Keratinocyte (primary cell): ENCODE measurements around the gene ASS1. TPM values are rescaled to one million over a fixed set of nuclear protein-coding genes. Genes with fewer than 3 reads are reported as not detected.
A peak's percentile ranks its signal among the peaks of the same experiment; 100 is the strongest.

Experiments used
- DNase-seq: peaks from one replicate; pipeline ENCODE4 v3.0.0-alpha.2; 2011; ENCODE audit warnings: low read depth, missing footprints, low spot score
- FAIRE-seq: peaks from 2 replicates; lab custom pipeline; 2011; peaks lifted over from hg19 to GRCh38; lab: Jason Lieb, UNC
- H2AFZ ChIP-seq: 2 replicates; pipeline ENCODE4 v1.6.0; 2012; ENCODE audit warnings: low read length, control low read depth, inconsistent platforms; ENCODE audit not compliant: control insufficient read depth
- H3K27ac ChIP-seq: 2 replicates; pipeline ENCODE4 v1.5.1; 2011; ENCODE audit warnings: low read length; ENCODE audit not compliant: control insufficient read depth, insufficient read depth
- H3K27me3 ChIP-seq: 3 replicates; pipeline ENCODE4 v1.6.0; 2011; ENCODE audit warnings: low read length; ENCODE audit not compliant: control insufficient read depth, insufficient read depth; ENCODE audit errors: extremely low read depth
- H3K36me3 ChIP-seq, 2 experiments: 2 replicates in 1 of 2; 3 replicates in 1 of 2; pipeline ENCODE4 v1.5.1; 2011; ENCODE audit warnings: low read length in 2 of 2, mild to moderate bottlenecking in 1 of 2; ENCODE audit not compliant: control insufficient read depth in 2 of 2, insufficient read depth in 2 of 2; ENCODE audit errors: extremely low read depth in 1 of 2
- H3K4me1 ChIP-seq: 3 replicates; pipeline ENCODE4 v1.5.1; 2011; ENCODE audit warnings: low read length; ENCODE audit not compliant: control insufficient read depth, insufficient read depth; ENCODE audit errors: extremely low read depth
- H3K4me2 ChIP-seq: 3 replicates; pipeline ENCODE4 v1.6.0; 2011; ENCODE audit warnings: low read depth, low read length; ENCODE audit not compliant: control insufficient read depth, insufficient read depth; ENCODE audit errors: extremely low read depth
- H3K4me3 ChIP-seq, 3 experiments: fragments of 200-600 bp in 1 of 3; sonication (generic) in 1 of 3; 2 replicates in 2 of 3; 3 replicates in 1 of 3; pipeline ENCODE4 v1.5.1; 2011 to 2016; ENCODE audit warnings: low read length in 3 of 3, mild to moderate bottlenecking in 3 of 3, control low read depth in 2 of 3, inconsistent platforms in 1 of 3, low read depth in 1 of 3, mixed read lengths in 1 of 3, mixed run types in 1 of 3, moderate library complexity in 1 of 3; ENCODE audit not compliant: control insufficient read depth in 2 of 3, insufficient read depth in 2 of 3; ENCODE audit errors: extremely low read depth in 1 of 3
- H3K79me2 ChIP-seq: 2 replicates; pipeline ENCODE4 v1.6.0; 2012; ENCODE audit warnings: low read length; ENCODE audit not compliant: control insufficient read depth, insufficient read depth
- H3K9ac ChIP-seq: 3 replicates; pipeline ENCODE4 v1.6.0; 2011; ENCODE audit warnings: low read length; ENCODE audit not compliant: control insufficient read depth, insufficient read depth; ENCODE audit errors: extremely low read depth
- H3K9me1 ChIP-seq: 3 replicates; pipeline ENCODE4 v1.6.0; 2011; ENCODE audit warnings: low read length; ENCODE audit not compliant: control insufficient read depth, insufficient read depth; ENCODE audit errors: extremely low read depth
- H3K9me3 ChIP-seq: 2 replicates; pipeline ENCODE4 v1.5.1; 2012; ENCODE audit warnings: low read depth, low read length; ENCODE audit not compliant: control insufficient read depth
- H4K20me1 ChIP-seq: 3 replicates; pipeline ENCODE4 v1.6.0; 2011; ENCODE audit warnings: low read length; ENCODE audit not compliant: control insufficient read depth, insufficient read depth; ENCODE audit errors: extremely low read depth
- EZH2 ChIP-seq: IDR thresholded peaks from one replicate; pipeline ENCODE4 v1.6.1; 2012; ENCODE audit warnings: inconsistent platforms, mild to moderate bottlenecking, low read length, moderate library complexity
- dilution Hi-C: fragments of 300-500 bp; cut with MboI; formaldehyde crosslinking; loops from one replicate; pipeline ENCODE4 v1.7.0; 2020; ENCODE audit warnings: low sequenced_read_pairs; ENCODE audit not compliant: extremely low pct_ligation_motif_present
- polyA plus RNA-seq, 5 experiments: library from polyadenylated mRNA; depleted of rRNA in 3 of 5; stranded (reverse) in 3 of 5; stranded (forward) in 1 of 5; unstranded in 1 of 5; fragments of >200 nt; gene quantifications; 1 replicate in 1 of 5; 2 replicates in 3 of 5; 3 replicates in 1 of 5; pipeline versions ENCODE4 v1.2.1 to v1.2.3, GENCODE V29; 2011 to 2012; ENCODE audit warnings: missing spikeins in 2 of 5, low read depth in 1 of 5, low replicate concordance in 1 of 5
- TF ChIP-seq, protein P1 (sequence below), 3 experiments: IDR thresholded peaks in 1 of 3; conservative IDR thresholded peaks in 1 of 3; optimal IDR thresholded peaks in 1 of 3; 2 replicates in 2 of 3; 3 replicates in 1 of 3; pipeline versions ENCODE3 to v1.5.1; 2011; ENCODE audit warnings: low read length in 3 of 3, mild to moderate bottlenecking in 3 of 3, moderate library complexity in 2 of 3, control low read depth in 1 of 3, inconsistent platforms in 1 of 3; ENCODE audit not compliant: insufficient read depth in 2 of 3; ENCODE audit errors: extremely low read depth in 1 of 3

The ASS1 gene
- polyA plus RNA-seq, 1 donor (not counting 4 experiments of a cell fraction or from before 2014, with no cell fraction given) = 52.4 TPM

DNA sequence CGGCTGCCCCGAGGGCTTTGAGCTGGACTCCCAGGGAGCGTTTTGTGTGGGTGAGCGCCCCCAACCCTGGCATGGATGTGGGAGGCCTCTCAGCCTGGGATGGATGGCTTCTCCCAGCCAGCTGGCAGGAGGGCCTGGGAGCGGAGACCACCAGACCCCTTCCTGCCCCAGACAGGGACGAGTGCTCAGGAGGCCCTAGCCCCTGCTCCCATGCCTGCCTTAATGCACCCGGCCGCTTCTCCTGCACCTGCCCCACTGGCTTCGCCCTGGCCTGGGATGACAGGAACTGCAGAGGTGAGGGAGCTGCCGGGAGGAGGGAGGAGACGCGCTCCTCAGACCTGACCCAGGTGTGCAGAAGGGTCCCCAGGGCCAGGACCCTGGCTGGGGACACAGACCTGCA is 17.4 kb upstream of the ASS1 start:
- no peak for DNase-seq
- H3K9me1 ChIP-seq = no peaks in the 10 kb centered on the region
- peak overlapping the region in 1 of 3 experiments; percentile 33 for H3K4me3 ChIP-seq
- no peak for TF ChIP-seq EZH2
- TF ChIP-seq, protein P1, sequence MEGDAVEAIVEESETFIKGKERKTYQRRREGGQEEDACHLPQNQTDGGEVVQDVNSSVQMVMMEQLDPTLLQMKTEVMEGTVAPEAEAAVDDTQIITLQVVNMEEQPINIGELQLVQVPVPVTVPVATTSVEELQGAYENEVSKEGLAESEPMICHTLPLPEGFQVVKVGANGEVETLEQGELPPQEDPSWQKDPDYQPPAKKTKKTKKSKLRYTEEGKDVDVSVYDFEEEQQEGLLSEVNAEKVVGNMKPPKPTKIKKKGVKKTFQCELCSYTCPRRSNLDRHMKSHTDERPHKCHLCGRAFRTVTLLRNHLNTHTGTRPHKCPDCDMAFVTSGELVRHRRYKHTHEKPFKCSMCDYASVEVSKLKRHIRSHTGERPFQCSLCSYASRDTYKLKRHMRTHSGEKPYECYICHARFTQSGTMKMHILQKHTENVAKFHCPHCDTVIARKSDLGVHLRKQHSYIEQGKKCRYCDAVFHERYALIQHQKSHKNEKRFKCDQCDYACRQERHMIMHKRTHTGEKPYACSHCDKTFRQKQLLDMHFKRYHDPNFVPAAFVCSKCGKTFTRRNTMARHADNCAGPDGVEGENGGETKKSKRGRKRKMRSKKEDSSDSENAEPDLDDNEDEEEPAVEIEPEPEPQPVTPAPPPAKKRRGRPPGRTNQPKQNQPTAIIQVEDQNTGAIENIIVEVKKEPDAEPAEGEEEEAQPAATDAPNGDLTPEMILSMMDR (optimal IDR thresholded peaks at IDR 0.05 in 1 of 3, IDR thresholded peaks at IDR 0.05 in 1 of 3, conservative IDR thresholded peaks at IDR 0.05 in 1 of 3; ENCODE audit: extremely low read depth in 1 of 3, insufficient read depth in 2 of 3, low read length in 3 of 3) = no peak
- H3K9ac ChIP-seq = no peak overlapping the region
- dilution Hi-C loops = no loop called here
- peaks cover 25% of the 10 kb centered on the region for H3K27me3 ChIP-seq
- H3K4me2 ChIP-seq = peak overlapping the region; percentile 71
- FAIRE-seq = no peak
- H3K27ac ChIP-seq = no peak overlapping the region
- H2AFZ ChIP-seq = no peak overlapping the region
- no peaks in the 10 kb centered on the region for H4K20me1 ChIP-seq
- H3K79me2 ChIP-seq = no peaks in the 10 kb centered on the region
- H3K4me1 ChIP-seq = peaks cover 29% of the 10 kb centered on the region
- H3K9me3 ChIP-seq = peaks cover 9% of the 10 kb centered on the region
- no peaks in the 10 kb centered on the region for H3K36me3 ChIP-seq

DNA sequence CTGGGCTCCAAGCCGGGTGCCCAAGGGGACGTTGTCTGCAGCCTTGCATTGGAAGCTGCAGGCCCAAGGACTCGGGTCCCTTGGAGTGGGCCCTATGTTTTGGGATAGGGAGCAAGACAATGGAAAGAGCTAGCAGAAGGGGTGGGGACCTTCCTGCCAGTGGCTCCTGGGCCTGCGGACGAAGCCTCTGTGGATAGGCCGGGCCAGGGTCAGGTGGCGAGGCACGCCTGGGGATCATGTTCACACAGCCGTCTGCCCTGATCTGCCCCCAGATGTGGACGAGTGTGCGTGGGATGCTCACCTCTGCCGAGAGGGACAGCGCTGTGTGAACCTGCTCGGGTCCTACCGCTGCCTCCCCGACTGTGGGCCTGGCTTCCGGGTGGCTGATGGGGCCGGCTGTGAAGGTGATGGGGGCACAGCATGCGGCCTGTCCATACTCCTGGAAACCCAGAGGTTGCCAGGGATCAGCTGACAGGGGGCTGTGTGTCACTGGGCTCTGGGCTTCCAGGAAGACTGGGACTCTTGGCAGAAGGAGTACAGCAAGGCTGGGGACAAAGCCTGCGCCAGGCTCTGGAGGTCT is 16.6 kb upstream of the ASS1 start:
- Histone ChIP-seq H3K4me1 (peaks cover 37% of the 10 kb centered on the region), H3K36me3 (no peaks in the 10 kb centered on the region), H3K4me3 (no peak overlapping the region), H3K9me3 (peaks cover 9% of the 10 kb centered on the region), H3K9me1 (no peaks in the 10 kb centered on the region), H3K9ac (no peak overlapping the region), H4K20me1 (no peaks in the 10 kb centered on the region), H2AFZ (no peak overlapping the region), H3K27ac (no peak overlapping the region), H3K27me3 (peaks cover 23% of the 10 kb centered on the region), H3K4me2 (no peak overlapping the region), H3K79me2 (no peaks in the 10 kb centered on the region)
- TF ChIP-seq, protein P1 (optimal IDR thresholded peaks at IDR 0.05 in 1 of 3, IDR thresholded peaks at IDR 0.05 in 1 of 3, conservative IDR thresholded peaks at IDR 0.05 in 1 of 3; ENCODE audit: extremely low read depth in 1 of 3, insufficient read depth in 2 of 3, low read length in 3 of 3) = no peak
- no peak for TF ChIP-seq EZH2
- DNase-seq (no peak), FAIRE-seq (no peak)
- dilution Hi-C loops = no loop called here
